ENCODE results near the gene ARMC2. TPM values are rescaled to one million over a fixed set of nuclear protein-coding genes. Genes with fewer than 3 reads are reported as not detected.

The ARMC2 gene
- total RNA-seq, 1 donor from 2014 or later, result 3.5 TPM

DNA sequence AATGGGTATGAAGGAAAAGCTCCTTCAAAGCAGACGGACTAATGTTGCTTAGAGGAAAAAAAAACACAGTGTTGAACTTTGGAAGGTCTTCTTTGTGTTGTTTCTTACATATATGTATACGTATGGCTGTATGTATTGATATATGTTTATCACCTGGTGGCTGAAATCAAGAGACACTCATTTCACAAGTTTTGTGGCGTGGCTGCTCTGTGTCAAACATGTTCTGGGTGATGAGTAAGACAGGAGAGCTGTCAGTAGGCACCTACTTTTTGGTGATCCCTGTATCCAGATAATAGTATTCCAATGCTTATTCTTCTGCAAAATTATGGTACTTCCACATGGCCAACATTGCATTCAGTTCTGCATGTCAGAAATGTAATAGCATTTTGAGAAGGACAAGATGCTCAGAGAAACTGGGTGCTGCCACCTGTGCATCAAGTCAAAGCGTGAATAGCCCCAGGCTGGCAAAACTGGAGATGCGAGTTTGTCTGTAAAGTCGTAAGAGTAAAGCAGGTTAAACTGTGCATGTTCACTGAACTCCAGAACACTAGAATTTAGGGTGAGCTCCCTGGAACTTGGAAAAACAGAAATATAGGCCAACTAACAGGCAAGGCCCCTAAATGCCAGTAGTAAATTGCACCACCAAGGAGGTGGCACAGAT, 67.9 kb downstream of the ARMC2 start:
- no peak for DNase-seq
- CTCF ChIA-PET, result no interaction called here
- Mint-ChIP-seq H3K27ac (no peak overlapping the region), H3K4me1 (peaks cover 8% of the 10 kb centered on the region), H3K9me3 (no peaks in the 10 kb centered on the region), H3K36me3 (ENCODE audit: low read depth) (no peaks in the 10 kb centered on the region), H3K27me3 (no peaks in the 10 kb centered on the region), H3K4me3 (no peak overlapping the region)
- no peak for TF ChIP-seq CTCF (IDR thresholded peaks at IDR 0.05)
- POLR2A ChIA-PET, result no interaction called here
- no peak for ATAC-seq (ENCODE audit: low read depth)
- intact Hi-C loops (cut with micrococcal nuclease), result no loop called here

- ChIA-PET CTCF (no interaction called here), POLR2A (no interaction called here)
- H3K27me3 Mint-ChIP-seq, result no peaks in the 10 kb centered on the region
- DNase-seq (no peak), ATAC-seq (ENCODE audit: low read depth) (no peak)
- H3K4me1 Mint-ChIP-seq, result peaks cover 12% of the 10 kb centered on the region
- TF ChIP-seq CTCF (IDR thresholded peaks at IDR 0.05), result no peak
- H3K4me3 Mint-ChIP-seq, result no peak overlapping the region
- H3K27ac Mint-ChIP-seq, result no peak overlapping the region
- intact Hi-C loops (cut with micrococcal nuclease), result no loop called here
- H3K36me3 Mint-ChIP-seq (ENCODE audit: low read depth), result no peaks in the 10 kb centered on the region
- H3K9me3 Mint-ChIP-seq, result no peaks in the 10 kb centered on the region
These were observed 72.5 kb downstream of the ARMC2 start for GRCh38 chr6:108920751-108921150.

- DNase-seq (no peak), ATAC-seq (ENCODE audit: low read depth) (no peak)
- Mint-ChIP-seq H3K27ac (no peak overlapping the region), H3K4me3 (no peak overlapping the region), H3K36me3 (ENCODE audit: low read depth) (no peaks in the 10 kb centered on the region), H3K27me3 (no peaks in the 10 kb centered on the region), H3K4me1 (peaks cover 12% of the 10 kb centered on the region), H3K9me3 (no peaks in the 10 kb centered on the region)
- ChIA-PET POLR2A (no interaction called here), CTCF (no interaction called here)
- TF ChIP-seq CTCF (IDR thresholded peaks at IDR 0.05), result no peak
- intact Hi-C loops (cut with micrococcal nuclease), result no loop called here
These were observed 73.5 kb downstream of the ARMC2 start for GRCh38 chr6:108921547-108922361.

- CTCF ChIA-PET, result interaction anchor here (1.1 kb wide), 1 partner anchor 29 kb away, joined by 3 read pairs; no protein-coding TSS in a partner anchor
- H3K27ac Mint-ChIP-seq, result no peak overlapping the region
- intact Hi-C loops (cut with micrococcal nuclease), result no loop called here
- no peaks in the 10 kb centered on the region for H3K36me3 Mint-ChIP-seq (ENCODE audit: low read depth)
- no peak overlapping the region for H3K4me3 Mint-ChIP-seq
- DNase-seq (no peak), ATAC-seq (ENCODE audit: low read depth) (no peak)
- no peaks in the 10 kb centered on the region for H3K9me3 Mint-ChIP-seq
- peaks cover 12% of the 10 kb centered on the region for H3K4me1 Mint-ChIP-seq
- POLR2A ChIA-PET, result no interaction called here
- no peaks in the 10 kb centered on the region for H3K27me3 Mint-ChIP-seq
- no peak for TF ChIP-seq CTCF (IDR thresholded peaks at IDR 0.05)
These were observed 74.3 kb downstream of the ARMC2 start for GRCh38 chr6:108922499-108922898.

GRCh38 chr6:108927927-108928326, 79.7 kb downstream of the ARMC2 start:
- no peaks in the 10 kb centered on the region for H3K9me3 Mint-ChIP-seq
- no peak for TF ChIP-seq CTCF (IDR thresholded peaks at IDR 0.05)
- peaks cover 12% of the 10 kb centered on the region for H3K4me1 Mint-ChIP-seq
- peaks cover 2% of the 10 kb centered on the region for H3K36me3 Mint-ChIP-seq (ENCODE audit: low read depth)
- intact Hi-C loops (cut with micrococcal nuclease), result no loop called here
- H3K27me3 Mint-ChIP-seq, result no peaks in the 10 kb centered on the region
- ATAC-seq (ENCODE audit: low read depth) (no peak), DNase-seq (no peak)
- H3K27ac Mint-ChIP-seq, result no peak overlapping the region
- CTCF ChIA-PET, result no interaction called here
- H3K4me3 Mint-ChIP-seq, result no peak overlapping the region
- POLR2A ChIA-PET, result no interaction called here
